Activated CD4-positive, alpha-beta memory T cell treated with anti-CD3 and anti-CD28 coated beads, Interleukin-2, amount 10 ng/mL, durations not matched to agents 7 days and 5 days (primary cell): ENCODE data around the gene PANK4. TPM values are rescaled to one million over a fixed set of nuclear protein-coding genes. Genes with fewer than 3 reads are reported as not detected.

ENCODE experiments used
- CTCF ChIA-PET: fragments of 350-600 bp; sonication (Branson Sonifier 250); formaldehyde crosslinking; loops from one replicate; lab custom pipeline; 2021; ENCODE audit warnings: antibody characterized with exemption, inconsistent platforms; lab: Charles Lee
- POLR2A ChIA-PET: fragments of 350-600 bp; sonication (Branson Sonifier 250); formaldehyde crosslinking; loops from one replicate; lab custom pipeline; 2021; ENCODE audit warnings: antibody characterized with exemption; lab: Charles Lee
- DNase-seq: peaks from one replicate; pipeline ENCODE4 v3.0.0-alpha.2; 2020
- H3K27ac Mint-ChIP-seq: one replicate; pipeline ENCODE4 v1.8.0; 2021; ENCODE audit warnings: mild to moderate bottlenecking, mixed read lengths
- H3K27me3 Mint-ChIP-seq: one replicate; pipeline ENCODE4 v1.8.0; 2021; ENCODE audit warnings: mixed read lengths
- H3K36me3 Mint-ChIP-seq: one replicate; pipeline ENCODE4 v1.8.0; 2021; ENCODE audit warnings: low read depth, mixed read lengths
- H3K4me1 Mint-ChIP-seq: one replicate; pipeline ENCODE4 v1.8.0; 2021; ENCODE audit warnings: mixed read lengths
- H3K4me3 Mint-ChIP-seq: one replicate; pipeline ENCODE4 v1.8.0; 2021; ENCODE audit warnings: mild to moderate bottlenecking, mixed read lengths
- H3K9me3 Mint-ChIP-seq: one replicate; pipeline ENCODE4 v1.8.0; 2021; ENCODE audit warnings: mixed read lengths
- total RNA-seq, 2 experiments: library from RNA; stranded (reverse); gene quantifications; one replicate each; pipeline ENCODE4 v1.2.3, GENCODE V29; 2021

The PANK4 gene
- total RNA-seq, 2 experiments from 2014 or later, result 71.7 to 72.6 TPM

- ChIA-PET CTCF (interaction anchor here (1.5 kb wide), 1 partner anchor 28 kb away, joined by 3 read pairs; no protein-coding TSS in a partner anchor), POLR2A (interaction anchor here (1.0 to 2.7 kb wide), 4 partner anchors 11 to 80 kb away, joined by 3 to 8 read pairs (median 4); no protein-coding TSS in a partner anchor)
- no peaks in the 10 kb centered on the region for H3K36me3 Mint-ChIP-seq
- no peak overlapping the region for H3K27ac Mint-ChIP-seq
- peak; percentile 56 for DNase-seq
- H3K27me3 Mint-ChIP-seq, result no peaks in the 10 kb centered on the region
- H3K4me3 Mint-ChIP-seq, result no peak overlapping the region
- no peaks in the 10 kb centered on the region for H3K9me3 Mint-ChIP-seq
- H3K4me1 Mint-ChIP-seq, result peaks cover 28% of the 10 kb centered on the region
Observed at GRCh38 chr1:2496087-2496622, 30.2 kb downstream of the PANK4 start.

GRCh38 chr1:2495546-2495945, 30.9 kb downstream of the PANK4 start:
- H3K27me3 Mint-ChIP-seq, result no peaks in the 10 kb centered on the region
- no peak for DNase-seq
- H3K4me3 Mint-ChIP-seq, result no peak overlapping the region
- no peak overlapping the region for H3K27ac Mint-ChIP-seq
- no peaks in the 10 kb centered on the region for H3K9me3 Mint-ChIP-seq
- no peaks in the 10 kb centered on the region for H3K36me3 Mint-ChIP-seq
- POLR2A ChIA-PET, result interaction anchor here (1.2 to 1.4 kb wide), 2 partner anchors 54 to 80 kb away, joined by 3 to 4 read pairs; no protein-coding TSS in a partner anchor
- CTCF ChIA-PET, result interaction anchor here (1.5 kb wide), 1 partner anchor 29 kb away, joined by 3 read pairs; no protein-coding TSS in a partner anchor
- peaks cover 26% of the 10 kb centered on the region for H3K4me1 Mint-ChIP-seq

DNA sequence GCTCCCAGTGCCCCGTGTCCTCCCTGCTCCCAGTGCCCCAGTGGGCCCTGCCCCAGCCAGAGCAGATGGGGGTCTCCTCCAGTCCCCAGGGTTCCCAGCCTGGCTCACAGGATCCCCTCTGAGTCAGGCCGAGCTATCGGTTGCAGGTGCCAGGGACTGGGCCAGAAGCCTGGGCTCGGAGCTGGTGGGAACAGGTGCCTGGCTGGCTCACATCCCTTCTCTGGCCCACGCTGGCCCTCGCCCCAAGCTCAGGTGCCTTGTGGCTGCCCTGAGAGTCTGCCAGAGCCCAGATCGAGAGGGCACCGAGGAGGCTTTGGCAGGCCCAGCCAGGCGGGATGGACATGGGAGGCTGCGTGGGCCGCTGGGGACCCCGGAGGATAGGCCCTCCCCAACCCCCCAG, 31.4 kb downstream of the PANK4 start:
- CTCF ChIA-PET, result no interaction called here

DNA sequence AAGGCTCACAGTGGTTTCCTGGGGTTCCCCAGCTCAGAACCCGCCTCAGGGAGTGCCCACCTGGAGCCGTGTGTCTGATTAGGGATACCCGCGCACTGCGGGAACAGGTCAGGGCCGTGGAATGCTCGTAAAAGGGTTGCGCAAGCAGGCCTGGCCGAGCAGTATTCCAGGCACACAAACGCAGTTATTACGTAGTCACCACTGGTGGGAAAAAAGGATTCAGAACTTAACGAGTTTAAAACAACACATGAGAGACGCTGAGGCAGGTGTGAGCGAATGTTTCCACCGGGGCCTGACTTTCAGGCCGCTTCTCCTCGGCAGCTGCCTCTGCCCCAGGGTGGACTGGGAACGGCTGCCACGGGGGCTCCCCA, 32.1 kb downstream of the PANK4 start:
- Mint-ChIP-seq H3K9me3 (peaks cover 3% of the 10 kb centered on the region), H3K27ac (no peak overlapping the region), H3K36me3 (peaks cover under 1% of the 10 kb centered on the region), H3K4me3 (no peak overlapping the region), H3K4me1 (peaks cover 14% of the 10 kb centered on the region), H3K27me3 (no peaks in the 10 kb centered on the region)
- ChIA-PET POLR2A (interaction anchor here (0.9 kb wide), 1 partner anchor 10 kb away, joined by 3 read pairs; no protein-coding TSS in a partner anchor), CTCF (no interaction called here)
- no peak for DNase-seq

More for the DNA sequence above, 31.4 kb downstream of the PANK4 start:
- Mint-ChIP-seq H3K27ac (no peak overlapping the region), H3K27me3 (no peaks in the 10 kb centered on the region), H3K9me3 (no peaks in the 10 kb centered on the region), H3K4me3 (no peak overlapping the region), H3K4me1 (peaks cover 21% of the 10 kb centered on the region), H3K36me3 (no peaks in the 10 kb centered on the region)
- POLR2A ChIA-PET, result no interaction called here
- DNase-seq, result no peak

DNA sequence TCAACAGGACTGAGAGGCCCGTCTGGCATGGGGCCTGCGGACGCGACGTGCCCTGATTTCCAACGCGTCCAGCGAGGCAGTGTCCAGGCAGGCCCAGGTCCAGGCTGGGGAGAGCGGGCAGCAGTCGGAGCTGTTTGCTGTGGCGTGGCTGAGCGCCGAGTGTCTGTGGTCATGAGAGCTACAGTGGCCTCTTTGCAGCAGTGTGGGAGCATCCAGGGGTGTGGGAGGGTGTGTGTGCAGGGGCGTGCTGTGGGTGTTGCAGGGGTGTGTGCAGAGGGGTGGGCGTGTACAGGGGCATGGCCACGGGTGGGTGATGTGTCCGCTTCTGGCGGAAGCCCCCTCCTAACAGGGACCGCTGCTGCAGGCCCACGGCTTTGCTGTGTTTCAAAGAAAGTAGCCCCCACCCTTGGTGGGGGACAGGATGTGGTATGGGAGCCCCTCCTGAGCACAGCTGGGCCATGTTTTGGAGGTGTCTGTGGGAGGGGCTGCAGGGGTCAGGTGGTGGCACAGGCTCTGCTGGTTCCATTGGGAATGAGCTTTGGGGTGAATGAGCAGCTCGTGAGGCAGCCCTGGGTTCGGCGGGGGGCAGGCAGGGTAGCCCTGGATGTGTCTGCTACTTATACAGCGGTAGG, 32.6 kb downstream of the PANK4 start:
- no peak overlapping the region for H3K27ac Mint-ChIP-seq
- peaks cover 6% of the 10 kb centered on the region for H3K9me3 Mint-ChIP-seq
- H3K4me1 Mint-ChIP-seq, result peaks cover 11% of the 10 kb centered on the region
- ChIA-PET CTCF (no interaction called here), POLR2A (interaction anchor here (0.9 kb wide), 1 partner anchor 10 kb away, joined by 3 read pairs; no protein-coding TSS in a partner anchor)
- no peak overlapping the region for H3K4me3 Mint-ChIP-seq
- H3K27me3 Mint-ChIP-seq, result no peaks in the 10 kb centered on the region
- no peak for DNase-seq
- peaks cover 6% of the 10 kb centered on the region for H3K36me3 Mint-ChIP-seq

DNA sequence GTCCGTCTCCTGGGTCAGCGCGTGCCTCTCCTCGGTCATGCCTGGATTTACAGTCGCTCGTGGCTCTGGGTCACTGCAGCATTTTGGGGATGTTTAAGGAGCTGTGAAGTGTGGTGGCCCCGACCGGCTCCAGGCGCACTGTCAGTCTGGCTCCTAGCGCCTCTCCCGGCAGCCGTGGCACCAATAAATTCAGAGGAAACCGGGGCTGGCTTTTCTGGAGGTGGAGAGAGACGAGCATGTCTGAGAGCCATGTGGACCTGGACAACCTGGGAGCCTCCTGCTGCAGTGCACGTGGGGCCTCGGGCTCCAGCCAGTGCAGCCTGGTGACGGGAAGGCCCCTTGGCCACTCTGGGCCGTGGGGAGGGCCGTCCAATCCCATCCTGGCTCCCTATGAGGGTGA, 33.2 kb downstream of the PANK4 start:
- peaks cover 11% of the 10 kb centered on the region for H3K4me1 Mint-ChIP-seq
- POLR2A ChIA-PET, result interaction anchor here (0.9 kb wide), 1 partner anchor 11 kb away, joined by 3 read pairs; no protein-coding TSS in a partner anchor
- H3K4me3 Mint-ChIP-seq, result no peak overlapping the region
- CTCF ChIA-PET, result no interaction called here
- peaks cover 11% of the 10 kb centered on the region for H3K9me3 Mint-ChIP-seq
- no peak for DNase-seq
- H3K27ac Mint-ChIP-seq, result no peak overlapping the region
- peaks cover 9% of the 10 kb centered on the region for H3K36me3 Mint-ChIP-seq
- no peaks in the 10 kb centered on the region for H3K27me3 Mint-ChIP-seq

- peaks cover 13% of the 10 kb centered on the region for H3K9me3 Mint-ChIP-seq
- ChIA-PET POLR2A (no interaction called here), CTCF (no interaction called here)
- no peak for DNase-seq
- H3K27ac Mint-ChIP-seq, result no peak overlapping the region
- no peak overlapping the region for H3K4me3 Mint-ChIP-seq
- H3K4me1 Mint-ChIP-seq, result peaks cover 10% of the 10 kb centered on the region
- H3K27me3 Mint-ChIP-seq, result no peaks in the 10 kb centered on the region
- peaks cover 9% of the 10 kb centered on the region for H3K36me3 Mint-ChIP-seq
Observed at GRCh38 chr1:2492091-2492490, 34.3 kb downstream of the PANK4 start.

GRCh38 chr1:2489615-2490014, 36.8 kb downstream of the PANK4 start:
- H3K4me3 Mint-ChIP-seq, result no peak overlapping the region
- H3K36me3 Mint-ChIP-seq, result peaks cover 9% of the 10 kb centered on the region
- peaks cover 13% of the 10 kb centered on the region for H3K9me3 Mint-ChIP-seq
- no peak for DNase-seq
- no peaks in the 10 kb centered on the region for H3K27me3 Mint-ChIP-seq
- H3K27ac Mint-ChIP-seq, result no peak overlapping the region
- ChIA-PET CTCF (no interaction called here), POLR2A (no interaction called here)
- peaks cover 2% of the 10 kb centered on the region for H3K4me1 Mint-ChIP-seq

GRCh38 chr1:2488688-2489087, 37.7 kb downstream of the PANK4 start:
- Mint-ChIP-seq H3K27ac (no peak overlapping the region), H3K27me3 (no peaks in the 10 kb centered on the region), H3K4me3 (no peak overlapping the region), H3K36me3 (peaks cover 9% of the 10 kb centered on the region), H3K4me1 (no peaks in the 10 kb centered on the region), H3K9me3 (peaks cover 13% of the 10 kb centered on the region)
- ChIA-PET CTCF (no interaction called here), POLR2A (interaction anchor here (1.0 kb wide), 1 partner anchor 18 kb away, joined by 3 read pairs; no protein-coding TSS in a partner anchor)
- no peak for DNase-seq

GRCh38 chr1:2486558-2486957, 39.8 kb downstream of the PANK4 start:
- Mint-ChIP-seq H3K36me3 (peaks cover 9% of the 10 kb centered on the region), H3K4me1 (no peaks in the 10 kb centered on the region), H3K27ac (no peak overlapping the region), H3K4me3 (no peak overlapping the region), H3K27me3 (no peaks in the 10 kb centered on the region), H3K9me3 (peaks cover 13% of the 10 kb centered on the region)
- CTCF ChIA-PET, result no interaction called here
- POLR2A ChIA-PET, result no interaction called here
- DNase-seq, result no peak

- DNase-seq, result no peak
- Mint-ChIP-seq H3K27me3 (no peaks in the 10 kb centered on the region), H3K9me3 (peaks cover 13% of the 10 kb centered on the region), H3K36me3 (peaks cover 9% of the 10 kb centered on the region), H3K27ac (no peak overlapping the region), H3K4me3 (no peak overlapping the region), H3K4me1 (no peaks in the 10 kb centered on the region)
- ChIA-PET CTCF (no interaction called here), POLR2A (no interaction called here)
Observed at GRCh38 chr1:2486041-2486440, 40.4 kb downstream of the PANK4 start.

DNA sequence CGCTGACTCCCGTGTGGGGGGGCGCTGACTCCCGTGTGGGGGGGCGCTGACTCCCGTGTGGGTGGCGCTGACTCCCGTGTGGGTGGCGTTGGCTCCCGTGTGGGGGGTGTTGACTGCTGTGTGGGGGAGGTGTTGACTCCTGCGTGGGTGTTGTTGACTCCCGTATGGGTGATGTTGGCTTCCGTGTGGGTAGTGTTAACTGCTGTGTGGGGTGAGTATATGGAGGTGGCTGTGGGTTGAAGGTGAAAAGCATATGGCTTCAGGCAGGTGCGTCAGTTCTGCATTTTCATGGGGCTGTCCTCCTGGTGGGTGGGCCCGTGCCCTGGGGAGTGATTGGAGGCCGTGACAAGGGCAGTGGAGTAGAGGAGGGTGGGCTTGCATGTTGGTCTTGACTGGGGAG, 42.4 kb downstream of the PANK4 start:
- H3K27ac Mint-ChIP-seq, result no peak overlapping the region
- H3K36me3 Mint-ChIP-seq, result peaks cover 5% of the 10 kb centered on the region
- H3K27me3 Mint-ChIP-seq, result no peaks in the 10 kb centered on the region
- no peak for DNase-seq
- peaks cover 9% of the 10 kb centered on the region for H3K9me3 Mint-ChIP-seq
- ChIA-PET CTCF (no interaction called here), POLR2A (no interaction called here)
- H3K4me1 Mint-ChIP-seq, result no peaks in the 10 kb centered on the region
- no peak overlapping the region for H3K4me3 Mint-ChIP-seq

DNA sequence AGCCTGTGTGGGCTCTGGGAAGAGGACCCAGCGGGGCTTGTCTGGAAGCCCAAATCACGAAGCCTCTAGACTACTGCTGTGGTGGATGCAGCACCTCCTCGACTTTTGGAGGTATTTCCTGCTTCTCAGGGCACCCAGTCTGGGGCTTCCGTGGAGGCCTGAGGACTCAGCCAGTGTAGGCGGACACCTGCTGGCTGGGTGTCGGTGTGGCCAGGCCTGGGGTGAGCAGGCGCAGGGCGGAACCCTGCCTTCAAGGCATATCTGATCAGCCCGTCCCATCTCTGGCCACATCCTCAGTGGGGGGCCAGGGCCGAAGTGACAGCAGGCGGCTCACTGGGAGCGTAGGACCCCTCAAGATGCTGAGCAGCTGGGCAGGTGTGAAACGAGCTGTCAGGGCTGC, 43.4 kb downstream of the PANK4 start:
- peaks cover 2% of the 10 kb centered on the region for H3K9me3 Mint-ChIP-seq
- ChIA-PET CTCF (no interaction called here), POLR2A (interaction anchor here (0.9 kb wide), 1 partner anchor 15 kb away, joined by 3 read pairs; no protein-coding TSS in a partner anchor)
- DNase-seq, result no peak
- H3K36me3 Mint-ChIP-seq, result no peaks in the 10 kb centered on the region
- H3K27me3 Mint-ChIP-seq, result no peaks in the 10 kb centered on the region
- H3K4me1 Mint-ChIP-seq, result no peaks in the 10 kb centered on the region
- no peak overlapping the region for H3K27ac Mint-ChIP-seq
- H3K4me3 Mint-ChIP-seq, result no peak overlapping the region
